ENCODE data around the gene GRM8.
"Not testable (repeated sequence)": the region's sequence is repeated elsewhere in the genome, so short reads cannot be mapped to it uniquely, and the experiment has no call there.

GRM8 gene

GRCh38 chr7:126905255-126905654 is 347.5 kb downstream of the GRM8 start:
- not testable (repeated sequence) for DNase-seq

- not testable (repeated sequence) for DNase-seq
These were observed 351.5 kb downstream of the GRM8 start for GRCh38 chr7:126901041-126901765.

- DNase-seq: not testable (repeated sequence)
These were observed 364.8 kb downstream of the GRM8 start for GRCh38 chr7:126887980-126888379.

- DNase-seq: not testable (repeated sequence)
These were observed 365.2 kb downstream of the GRM8 start for GRCh38 chr7:126887560-126887959.

GRCh38 chr7:126882730-126883129 is 370.0 kb downstream of the GRM8 start:
- not testable (repeated sequence) for DNase-seq

GRCh38 chr7:126881908-126882307 is 370.8 kb downstream of the GRM8 start:
- not testable (repeated sequence) for DNase-seq

- no peak for DNase-seq
These were observed 371.4 kb downstream of the GRM8 start for GRCh38 chr7:126881315-126881714.

- DNase-seq: not testable (repeated sequence)
These were observed 376.2 kb downstream of the GRM8 start for GRCh38 chr7:126876536-126876935.

GRCh38 chr7:126856691-126857291 is 395.9 kb downstream of the GRM8 start:
- DNase-seq: no peak

GRCh38 chr7:126845331-126845730 is 407.4 kb downstream of the GRM8 start:
- DNase-seq: no peak

GRCh38 chr7:126843883-126844282 is 408.9 kb downstream of the GRM8 start:
- no peak for DNase-seq

- no peak for DNase-seq
These were observed 409.4 kb downstream of the GRM8 start for GRCh38 chr7:126843336-126843735.

- DNase-seq: no peak
These were observed 410.3 kb downstream of the GRM8 start for GRCh38 chr7:126842451-126842850.

- DNase-seq: no peak
These were observed 411.9 kb downstream of the GRM8 start for GRCh38 chr7:126840869-126841268.

GRCh38 chr7:126839624-126840023 is 413.1 kb downstream of the GRM8 start:
- DNase-seq: no peak

GRCh38 chr7:126838194-126838593 is 414.5 kb downstream of the GRM8 start:
- DNase-seq: no peak

GRCh38 chr7:126831241-126831640 is 421.5 kb downstream of the GRM8 start:
- not testable (repeated sequence) for DNase-seq

GRCh38 chr7:126820925-126821324 is 431.8 kb downstream of the GRM8 start:
- no peak for DNase-seq

GRCh38 chr7:126819197-126819484 is 433.6 kb downstream of the GRM8 start:
- no peak for DNase-seq

GRCh38 chr7:126818393-126819196 is 434.1 kb downstream of the GRM8 start:
- no peak for DNase-seq

GRCh38 chr7:126809188-126809587 is 443.6 kb downstream of the GRM8 start:
- DNase-seq: no peak

- DNase-seq: no peak
These were observed 446.1 kb downstream of the GRM8 start for GRCh38 chr7:126806614-126807013.

GRCh38 chr7:126805351-126805750 is 447.4 kb downstream of the GRM8 start:
- no peak for DNase-seq

- DNase-seq: no peak
These were observed 448.1 kb downstream of the GRM8 start for GRCh38 chr7:126804604-126805003.

All from amniotic stem cell (primary cell).